Caco-2 (cell line): ENCODE measurements around the gene CEP72. TPM values are rescaled to one million over a fixed set of nuclear protein-coding genes. Genes with fewer than 3 reads are reported as not detected.
"Not testable (repeated sequence)": the region's sequence is repeated elsewhere in the genome, so short reads cannot be mapped to it uniquely, and the experiment has no call there.

Experiments used
- BruUV-seq: library from RNA; stranded (reverse); fragments of 400-500 nt; replicated peaks from 2 replicates; lab custom pipeline; 2021; lab: Mats Ljungman, UMichigan
- CTCF ChIA-PET: fragments of 300-600 bp; sonication (Branson Sonifier 250); formaldehyde crosslinking; loops from one replicate; lab custom pipeline; 2022; ENCODE audit warnings: antibody characterized with exemption; lab: Charles Lee
- POLR2A ChIA-PET: fragments of 300-600 bp; sonication (Branson Sonifier 250); formaldehyde crosslinking; loops from one replicate; lab custom pipeline; 2022; ENCODE audit warnings: antibody characterized with exemption; lab: Charles Lee
- DNase-seq, 2 experiments: peaks; one replicate each; pipeline versions ENCODE4 v3.0.0 to v3.0.0-alpha.2; 2020 to 2022
- H3K27me3 ChIP-seq: replicated peaks from 2 replicates; pipeline ENCODE4 v1.6.0; 2011; ENCODE audit warnings: low read length; ENCODE audit not compliant: control insufficient read depth, insufficient read depth
- H3K36me3 ChIP-seq: 2 replicates; pipeline ENCODE4 v1.5.1; 2011; ENCODE audit warnings: low read length; ENCODE audit not compliant: control insufficient read depth, insufficient read depth
- H3K4me1 ChIP-seq: fragments of 250-450 bp; sonication (Bioruptor Pico); 2 replicates; pipeline ENCODE4 v1.5.1; 2020; ENCODE audit warnings: mild to moderate bottlenecking
- H3K4me3 ChIP-seq: 2 replicates; pipeline ENCODE4 v1.5.1; 2011; ENCODE audit warnings: low read depth, mild to moderate bottlenecking, control low read depth, low read length
- H3K9me3 ChIP-seq: fragments of 250-450 bp; sonication (Bioruptor Pico); 2 replicates; pipeline ENCODE4 v1.5.1; 2020; ENCODE audit warnings: mild to moderate bottlenecking, moderate library complexity
- H3K27ac Mint-ChIP-seq: one replicate; pipeline ENCODE4 v1.8.0; 2022; ENCODE audit warnings: mixed read lengths; ENCODE audit not compliant: unreplicated experiment
- H3K27me3 Mint-ChIP-seq: one replicate; pipeline ENCODE4 v1.8.0; 2022; ENCODE audit warnings: mixed read lengths; ENCODE audit not compliant: insufficient read depth, unreplicated experiment
- H3K36me3 Mint-ChIP-seq: one replicate; pipeline ENCODE4 v1.8.0; 2022; ENCODE audit warnings: mild to moderate bottlenecking, mixed read lengths; ENCODE audit not compliant: insufficient read depth, unreplicated experiment
- H3K4me1 Mint-ChIP-seq: one replicate; pipeline ENCODE4 v1.8.0; 2022; ENCODE audit warnings: low read depth, mixed read lengths; ENCODE audit not compliant: unreplicated experiment
- H3K4me3 Mint-ChIP-seq: one replicate; pipeline ENCODE4 v1.8.0; 2022; ENCODE audit warnings: mild to moderate bottlenecking, moderate library complexity, mixed read lengths; ENCODE audit not compliant: unreplicated experiment
- H3K9me3 Mint-ChIP-seq: one replicate; pipeline ENCODE4 v1.8.0; 2022; ENCODE audit warnings: mixed read lengths; ENCODE audit not compliant: unreplicated experiment
- CTCF ChIP-seq, 2 experiments: fragments of 200-600 bp in 1 of 2; IDR thresholded peaks; 1 replicate in 1 of 2; 2 replicates in 1 of 2; pipeline versions ENCODE4 v1.5.1 to v1.8.0; 2011 to 2022; ENCODE audit warnings: antibody characterized with exemption in 1 of 2, control low read depth in 1 of 2, inconsistent platforms in 1 of 2, low read depth in 1 of 2, low read length in 1 of 2, mild to moderate bottlenecking in 1 of 2, moderate library complexity in 1 of 2; ENCODE audit not compliant: insufficient read depth in 1 of 2, severe bottlenecking in 1 of 2, unreplicated experiment in 1 of 2
- intact Hi-C: fragments of 100-400 bp; cut with micrococcal nuclease; formaldehyde crosslinking; loops from one replicate; pipeline ENCODE4 v1.10.0; 2022; ENCODE audit not compliant: unreplicated experiment
- total RNA-seq: library from RNA; stranded (reverse); gene quantifications from 2 replicates; pipeline ENCODE4 v1.2.3, GENCODE V29; 2022

The CEP72 gene
- total RNA-seq, 1 experiment from 2014 or later = 36.6 TPM

GRCh38 chr5:627840-628239 is 15.7 kb downstream of the CEP72 start:
- TF ChIP-seq CTCF (IDR thresholded peaks at IDR 0.05; ENCODE audit: insufficient read depth in 1 of 2, low read depth in 1 of 2, low read length in 1 of 2, severe bottlenecking in 1 of 2, unreplicated experiment in 1 of 2) = no peak
- Mint-ChIP-seq H3K9me3 (no peaks in the 10 kb centered on the region), H3K4me3 (no peak overlapping the region), H3K27ac (no peak overlapping the region), H3K27me3 (no peaks in the 10 kb centered on the region), H3K4me1 (no peaks in the 10 kb centered on the region), H3K36me3 (peaks cover 21% of the 10 kb centered on the region)
- Histone ChIP-seq H3K4me3 (no peak overlapping the region), H3K9me3 (no peaks in the 10 kb centered on the region), H3K27me3 (no peaks in the 10 kb centered on the region), H3K4me1 (no peaks in the 10 kb centered on the region), H3K36me3 (no peaks in the 10 kb centered on the region; the same call in none of the 2 replicates)
- no TSS peak for BruUV-seq
- ChIA-PET POLR2A (no interaction called here), CTCF (no interaction called here)
- no peak for DNase-seq
- intact Hi-C loops = no loop called here

GRCh38 chr5:628351-629205 is 16.4 kb downstream of the CEP72 start:
- H3K36me3 ChIP-seq, H3K4me1 ChIP-seq, H3K9me3 Mint-ChIP-seq, BruUV-seq, DNase-seq, H3K4me3 ChIP-seq, H3K27me3 Mint-ChIP-seq, H3K27me3 ChIP-seq, H3K27ac Mint-ChIP-seq, H3K4me1 Mint-ChIP-seq, H3K9me3 ChIP-seq, intact Hi-C loops, POLR2A ChIA-PET, CTCF ChIA-PET, H3K4me3 Mint-ChIP-seq: not testable (repeated sequence)
- peaks cover 21% of the 10 kb centered on the region for H3K36me3 Mint-ChIP-seq

GRCh38 chr5:633501-633955 is 21.4 kb downstream of the CEP72 start:
- H3K27ac Mint-ChIP-seq = no peak overlapping the region
- TF ChIP-seq CTCF (IDR thresholded peaks at IDR 0.05; ENCODE audit: insufficient read depth in 1 of 2, low read depth in 1 of 2, low read length in 1 of 2, severe bottlenecking in 1 of 2, unreplicated experiment in 1 of 2) = no peak

More at GRCh38 chr5:633501-633955, 21.4 kb downstream of the CEP72 start:
- Histone ChIP-seq H3K27me3 (no peaks in the 10 kb centered on the region), H3K9me3 (no peaks in the 10 kb centered on the region), H3K36me3 (peaks cover 3% of the 10 kb centered on the region), H3K4me3 (no peak overlapping the region), H3K4me1 (no peaks in the 10 kb centered on the region)
- CTCF ChIA-PET = no interaction called here
- intact Hi-C loops = no loop called here
- DNase-seq = no peak
- Mint-ChIP-seq H3K4me1 (no peaks in the 10 kb centered on the region), H3K36me3 (peaks cover 38% of the 10 kb centered on the region), H3K27me3 (no peaks in the 10 kb centered on the region), H3K4me3 (no peak overlapping the region), H3K9me3 (no peaks in the 10 kb centered on the region)
- POLR2A ChIA-PET = no interaction called here
- no TSS peak for BruUV-seq
